Ovary (tissue), 3 donors: ENCODE results near the gene TK2.

Experiments
- CTCF ChIP-seq, 3 donors: fragments of 450-650 bp in 2 of 3; fragments of 200-600 bp in 1 of 3; IDR thresholded peaks; one replicate each; pipeline versions ENCODE4 v1.5.1 to v1.8.0; 2016 to 2022; ENCODE audit warnings: antibody characterized with exemption in 3 of 3, mild to moderate bottlenecking in 1 of 3
- POLR2A ChIP-seq: fragments of 450-650 bp; IDR thresholded peaks from one replicate; pipeline ENCODE4 v1.6.1; 2017; ENCODE audit warnings: antibody characterized with exemption, mild to moderate bottlenecking, moderate library complexity
- donor health status: DM: no; HTN: no; CAD: no.

GRCh38 chr16:66479661-66480264, 70.2 kb downstream of the TK2 start:
- TF ChIP-seq CTCF (IDR thresholded peaks at IDR 0.05): no peak
- TF ChIP-seq POLR2A: no peak
